ENCODE measurements around the gene HNRNPA0.
A peak's percentile ranks its signal among the peaks of the same experiment; 100 is the strongest.

- TF ChIP-seq YY1 (IDR thresholded peaks at IDR 0.05; ENCODE audit: low read depth) (no peak), EP300 (IDR thresholded peaks at IDR 0.05; ENCODE audit: borderline replicate concordance in 1 of 2, low read depth in 1 of 2, low read length in 1 of 2) (peak; percentile 97 to 99), CTCF (IDR thresholded peaks at IDR 0.05) (no peak), MXI1 (IDR thresholded peaks at IDR 0.05; ENCODE audit: low read depth, low read length) (peak; percentile 33), JUND (IDR thresholded peaks at IDR 0.05) (0 out of 2 replicates have a peak, but pooled peaks have one; percentile 23), TEAD4 (IDR thresholded peaks at IDR 0.05; ENCODE audit: borderline replicate concordance, insufficient read depth) (no peak), NRF1 (IDR thresholded peaks at IDR 0.05; ENCODE audit: low read depth, low read length) (peak; percentile 74), RAD21 (IDR thresholded peaks at IDR 0.05; ENCODE audit: low read length) (no peak), RCOR1 (IDR thresholded peaks at IDR 0.05; ENCODE audit: low read length) (no peak), TAF1 (IDR thresholded peaks at IDR 0.05; ENCODE audit: borderline replicate concordance, low read depth, low read length) (peak; percentile 99)
Measured at GRCh38 chr5:137754188-137754960, at the start of gene HNRNPA0.

Measured in SK-N-SH (cell line).